ENCODE results near the gene RYK.

- no peak for TF ChIP-seq RAD21 (IDR thresholded peaks at IDR 0.05)
- TF ChIP-seq CTCF (IDR thresholded peaks at IDR 0.05; ENCODE audit: low read depth, low read length, missing input control): no peak
- TF ChIP-seq YY1 (IDR thresholded peaks at IDR 0.05): no peak
- no peak for TF ChIP-seq ATF3 (IDR thresholded peaks at IDR 0.05)
- TF ChIP-seq MAX (IDR thresholded peaks at IDR 0.05): no peak
- no peak for TF ChIP-seq TAF1 (conservative IDR thresholded peaks at IDR 0.05)
- no peak for TF ChIP-seq REST (IDR thresholded peaks at IDR 0.05)
Measured at GRCh38 chr3:134216851-134217250, 33.8 kb downstream of the RYK start.
